Tibial nerve (tissue), 3 donors: ENCODE measurements around the gene PLA2G6.

ENCODE experiments used
- CTCF ChIP-seq, 5 experiments: fragments of 200-600 bp in 3 of 5; fragments of 450-650 bp in 2 of 5; sonication (generic) in 3 of 5; IDR thresholded peaks; one replicate each; pipeline ENCODE4 v1.5.1; 2016 to 2019; ENCODE audit warnings: antibody characterized with exemption in 5 of 5, mild to moderate bottlenecking in 3 of 5, moderate library complexity in 2 of 5
- POLR2A ChIP-seq, 2 donors: fragments of 450-650 bp; IDR thresholded peaks; one replicate each; pipeline ENCODE4 v1.6.1; 2017; ENCODE audit warnings: antibody characterized with exemption in 2 of 2, mild to moderate bottlenecking in 2 of 2, moderate library complexity in 2 of 2

GRCh38 chr22:38155703-38156102 lies 25.9 kb downstream of the PLA2G6 start:
- TF ChIP-seq POLR2A (IDR thresholded peaks at IDR 0.05) = no peak
- TF ChIP-seq CTCF (IDR thresholded peaks at IDR 0.05) = no peak
